Activated CD4-positive, alpha-beta T cell treated with anti-CD3 and anti-CD28 coated beads for 36 hours (primary cell): ENCODE measurements around the gene PRICKLE4. TPM values are rescaled to one million over a fixed set of nuclear protein-coding genes. Genes with fewer than 3 reads are reported as not detected.

Experiments
- ATAC-seq: fragments of 200-7000 bp; cut with Tn5 transposase; one replicate; pipeline ENCODE4 v1.10.0; 2021; ENCODE audit warnings: mild to moderate bottlenecking, moderate library complexity
- CTCF ChIA-PET: fragments of 350-600 bp; sonication (Branson Sonifier 250); formaldehyde crosslinking; loops from one replicate; lab custom pipeline; 2021; ENCODE audit warnings: antibody characterized with exemption; lab: Charles Lee
- POLR2A ChIA-PET: fragments of 350-600 bp; sonication (Branson Sonifier 250); formaldehyde crosslinking; loops from one replicate; lab custom pipeline; 2021; ENCODE audit warnings: antibody characterized with exemption, inconsistent platforms; lab: Charles Lee
- DNase-seq: peaks from one replicate; pipeline ENCODE4 v3.0.0-alpha.2; 2020
- H3K27ac Mint-ChIP-seq: one replicate; pipeline ENCODE4 v1.8.0; 2021; ENCODE audit warnings: mixed read lengths
- H3K27me3 Mint-ChIP-seq: one replicate; pipeline ENCODE4 v1.8.0; 2021; ENCODE audit warnings: mixed read lengths
- H3K36me3 Mint-ChIP-seq: one replicate; pipeline ENCODE4 v1.8.0; 2021; ENCODE audit warnings: low read depth, mixed read lengths
- H3K4me1 Mint-ChIP-seq: one replicate; pipeline ENCODE4 v1.8.0; 2021; ENCODE audit warnings: mixed read lengths
- H3K4me3 Mint-ChIP-seq: one replicate; pipeline ENCODE4 v1.8.0; 2021; ENCODE audit warnings: mild to moderate bottlenecking, moderate library complexity, mixed read lengths
- H3K9me3 Mint-ChIP-seq: one replicate; pipeline ENCODE4 v1.8.0; 2021; ENCODE audit warnings: low read depth, mixed read lengths
- intact Hi-C, 2 experiments: fragments of 100-400 bp; cut with DNase I in 1 of 2; cut with micrococcal nuclease in 1 of 2; formaldehyde crosslinking; loops; one replicate each; pipeline versions ENCODE4 v1.14.2 to v1.15.1; 2022 to 2024; cut with DNase I, micrococcal nuclease
- total RNA-seq, 2 experiments: library from RNA; stranded (reverse); gene quantifications; one replicate each; pipeline ENCODE4 v1.2.3, GENCODE V29; 2021

Gene PRICKLE4
- total RNA-seq, 2 experiments from 2014 or later: not detected

GRCh38 chr6:41736186-41736733 is 44.3 kb upstream of the PRICKLE4 start:
- Mint-ChIP-seq H3K27me3 (no peaks in the 10 kb centered on the region), H3K36me3 (no peaks in the 10 kb centered on the region), H3K4me1 (peaks cover 23% of the 10 kb centered on the region), H3K4me3 (no peak overlapping the region), H3K9me3 (no peaks in the 10 kb centered on the region), H3K27ac (no peak overlapping the region)
- CTCF ChIA-PET: interaction anchor here (1.0 kb wide), 1 partner anchor 51 kb away, joined by 3 read pairs; the partner anchor contains the start of gene TOMM6
- ATAC-seq: no peak
- POLR2A ChIA-PET: no interaction called here
- intact Hi-C loops: no loop called here
- no peak for DNase-seq

GRCh38 chr6:41736800-41737555 is 43.6 kb upstream of the PRICKLE4 start:
- intact Hi-C loops: no loop called here
- no peak overlapping the region for H3K27ac Mint-ChIP-seq
- peaks cover 20% of the 10 kb centered on the region for H3K4me1 Mint-ChIP-seq
- ATAC-seq (no peak), DNase-seq (no peak)
- no peaks in the 10 kb centered on the region for H3K9me3 Mint-ChIP-seq
- H3K36me3 Mint-ChIP-seq: no peaks in the 10 kb centered on the region
- no peak overlapping the region for H3K4me3 Mint-ChIP-seq
- CTCF ChIA-PET: no interaction called here
- POLR2A ChIA-PET: no interaction called here
- H3K27me3 Mint-ChIP-seq: no peaks in the 10 kb centered on the region

DNA sequence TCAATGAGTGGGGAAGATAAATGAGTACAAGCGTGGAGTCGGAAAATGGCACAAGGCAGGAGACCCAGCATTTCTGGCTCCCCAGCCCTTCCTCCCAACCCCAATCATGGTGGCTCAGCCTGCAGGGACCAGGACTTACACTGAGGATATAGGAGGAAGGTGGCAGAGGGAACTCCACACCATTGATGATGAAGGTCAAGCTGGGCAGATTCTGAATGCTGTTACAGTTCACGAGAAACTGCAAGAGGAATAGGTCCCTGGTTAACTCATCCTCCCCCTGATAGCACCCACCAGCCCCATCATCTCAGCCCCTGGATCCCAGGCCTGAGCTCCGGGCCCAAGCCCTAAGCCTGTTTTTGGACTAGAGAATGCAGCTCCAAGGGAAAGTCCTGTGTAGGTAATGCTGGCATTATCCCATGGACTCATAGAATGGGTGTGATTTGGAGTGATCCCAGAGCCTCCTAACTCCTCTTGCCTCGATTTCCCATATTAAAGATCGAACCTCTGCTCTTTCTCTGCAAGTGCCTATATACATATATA is 42.9 kb upstream of the PRICKLE4 start:
- H3K9me3 Mint-ChIP-seq: no peaks in the 10 kb centered on the region
- POLR2A ChIA-PET: interaction anchor here (0.6 kb wide), 1 partner anchor 9 kb away, joined by 4 read pairs; no protein-coding TSS in a partner anchor

GRCh38 chr6:41739041-41739440 is 41.5 kb upstream of the PRICKLE4 start:
- ChIA-PET CTCF (no interaction called here), POLR2A (no interaction called here)
- DNase-seq (no peak), ATAC-seq (no peak)
- peaks cover 4% of the 10 kb centered on the region for H3K4me1 Mint-ChIP-seq
- no peaks in the 10 kb centered on the region for H3K27me3 Mint-ChIP-seq
- no peaks in the 10 kb centered on the region for H3K36me3 Mint-ChIP-seq
- H3K4me3 Mint-ChIP-seq: no peak overlapping the region
- no peaks in the 10 kb centered on the region for H3K9me3 Mint-ChIP-seq
- H3K27ac Mint-ChIP-seq: no peak overlapping the region
- intact Hi-C loops: no loop called here

More for the DNA sequence above, 42.9 kb upstream of the PRICKLE4 start:
- no peak overlapping the region for H3K27ac Mint-ChIP-seq
- H3K27me3 Mint-ChIP-seq: no peaks in the 10 kb centered on the region
- no peaks in the 10 kb centered on the region for H3K36me3 Mint-ChIP-seq
- intact Hi-C loops: no loop called here
- no peak overlapping the region for H3K4me3 Mint-ChIP-seq
- H3K4me1 Mint-ChIP-seq: peaks cover 16% of the 10 kb centered on the region
- DNase-seq (no peak), ATAC-seq (no peak)
- CTCF ChIA-PET: no interaction called here

DNA sequence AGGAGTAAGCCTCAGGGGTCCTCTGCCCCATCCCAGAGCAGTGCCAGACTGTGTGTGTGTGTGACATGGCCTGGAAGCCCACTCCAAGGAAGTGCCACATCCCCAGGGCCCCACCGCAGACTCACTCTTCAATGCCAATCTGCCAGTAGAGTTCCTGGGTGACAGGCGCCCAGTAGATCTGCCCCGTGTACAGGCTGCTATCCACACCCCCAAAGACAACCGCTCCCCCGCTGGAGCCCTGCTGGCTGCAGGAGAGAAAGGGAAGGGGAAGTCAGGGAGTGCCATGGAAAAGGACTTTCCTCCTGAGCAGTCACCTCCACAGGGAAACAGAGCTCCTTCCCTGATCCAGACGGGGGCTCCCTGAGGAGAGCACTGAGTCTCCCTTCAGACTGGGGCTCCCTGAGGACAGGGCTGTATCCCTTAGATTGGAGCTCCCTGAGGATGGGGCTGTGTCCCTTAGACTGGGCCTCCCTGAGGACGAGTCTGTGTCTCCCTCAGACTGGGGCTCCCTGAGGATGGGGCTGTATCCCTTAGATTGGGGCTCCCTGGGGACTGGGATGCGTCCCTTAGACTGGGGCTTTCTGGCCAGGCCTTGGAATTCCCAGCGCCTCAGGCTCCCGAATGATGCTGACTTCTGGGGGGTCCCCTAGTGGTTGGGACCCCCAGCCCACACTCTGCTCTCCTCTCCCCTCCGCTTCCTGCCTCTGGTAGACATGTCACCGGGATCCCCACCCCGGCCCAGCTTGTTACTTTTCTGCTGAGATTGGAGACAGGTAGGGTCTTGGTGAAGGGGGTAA is 40.0 kb upstream of the PRICKLE4 start:
- peaks cover 4% of the 10 kb centered on the region for H3K4me1 Mint-ChIP-seq
- H3K36me3 Mint-ChIP-seq: no peaks in the 10 kb centered on the region
- POLR2A ChIA-PET: no interaction called here
- DNase-seq: no peak
- no peaks in the 10 kb centered on the region for H3K27me3 Mint-ChIP-seq
- intact Hi-C loops: no loop called here
- ATAC-seq: no peak
- CTCF ChIA-PET: interaction anchor here (0.5 to 0.7 kb wide), 2 partner anchors 10 to 138 kb away, joined by 3 to 4 read pairs; no protein-coding TSS in a partner anchor
- H3K27ac Mint-ChIP-seq: no peak overlapping the region
- no peaks in the 10 kb centered on the region for H3K9me3 Mint-ChIP-seq
- H3K4me3 Mint-ChIP-seq: no peak overlapping the region

GRCh38 chr6:41741625-41742490 is 38.7 kb upstream of the PRICKLE4 start:
- DNase-seq: no peak
- no peak for ATAC-seq
- Mint-ChIP-seq H3K4me3 (no peak overlapping the region), H3K4me1 (no peaks in the 10 kb centered on the region), H3K9me3 (no peaks in the 10 kb centered on the region), H3K36me3 (no peaks in the 10 kb centered on the region), H3K27me3 (no peaks in the 10 kb centered on the region), H3K27ac (no peak overlapping the region)
- intact Hi-C loops: no loop called here
- ChIA-PET POLR2A (no interaction called here), CTCF (interaction anchor here (0.7 kb wide), 1 partner anchor 140 kb away, joined by 4 read pairs; no protein-coding TSS in a partner anchor)

DNA sequence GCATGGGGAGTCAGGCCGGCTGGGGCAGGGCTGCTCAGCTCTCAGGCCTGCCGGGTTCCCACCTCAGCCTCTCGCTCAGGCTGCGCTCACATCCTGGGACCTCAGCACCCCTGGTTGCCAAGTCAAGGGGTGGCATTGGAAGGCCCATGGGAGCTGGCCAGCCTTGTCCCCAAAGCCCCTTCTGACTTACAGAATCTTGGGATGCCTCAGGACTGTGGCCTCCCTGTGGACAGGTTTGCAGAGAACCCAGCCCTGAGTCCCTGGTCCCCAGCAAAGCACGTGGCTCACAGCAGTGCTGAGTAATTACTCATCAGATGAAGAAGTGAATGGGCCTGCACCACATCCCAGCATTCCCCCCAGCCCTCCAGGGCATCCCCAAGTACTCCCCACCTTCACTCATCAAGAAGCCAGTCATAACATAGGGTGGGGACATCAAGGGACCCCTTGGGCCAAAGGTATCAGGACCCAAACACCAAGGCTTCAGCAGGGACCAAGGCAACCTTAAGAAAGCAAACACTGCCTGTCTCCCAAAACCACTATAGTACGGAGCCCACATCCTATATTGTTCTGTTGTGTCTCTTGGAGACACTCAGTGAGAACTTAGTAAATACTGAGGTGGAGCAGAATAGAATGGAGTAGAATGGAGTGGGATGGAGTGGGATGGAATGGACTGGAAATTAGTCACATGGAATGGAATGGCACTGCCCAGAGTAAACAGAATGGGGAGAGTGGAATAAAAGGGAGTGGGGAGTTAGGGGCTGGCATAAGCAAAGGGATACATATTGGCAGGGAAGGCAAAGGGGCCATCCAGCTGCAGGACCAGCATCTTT is 37.0 kb upstream of the PRICKLE4 start:
- intact Hi-C loops: no loop called here
- Mint-ChIP-seq H3K27me3 (no peaks in the 10 kb centered on the region), H3K27ac (no peak overlapping the region), H3K4me1 (no peaks in the 10 kb centered on the region), H3K9me3 (no peaks in the 10 kb centered on the region), H3K36me3 (no peaks in the 10 kb centered on the region), H3K4me3 (no peak overlapping the region)
- POLR2A ChIA-PET: no interaction called here
- no peak for ATAC-seq
- no peak for DNase-seq
- CTCF ChIA-PET: no interaction called here

GRCh38 chr6:41744236-41744787 is 36.3 kb upstream of the PRICKLE4 start:
- Mint-ChIP-seq H3K4me1 (no peaks in the 10 kb centered on the region), H3K4me3 (no peak overlapping the region), H3K9me3 (no peaks in the 10 kb centered on the region), H3K27me3 (no peaks in the 10 kb centered on the region), H3K27ac (no peak overlapping the region), H3K36me3 (no peaks in the 10 kb centered on the region)
- ChIA-PET POLR2A (no interaction called here), CTCF (interaction anchor here (0.7 kb wide), 1 partner anchor 148 kb away, joined by 5 read pairs; no protein-coding TSS in a partner anchor)
- DNase-seq (no peak), ATAC-seq (no peak)
- intact Hi-C loops: no loop called here

DNA sequence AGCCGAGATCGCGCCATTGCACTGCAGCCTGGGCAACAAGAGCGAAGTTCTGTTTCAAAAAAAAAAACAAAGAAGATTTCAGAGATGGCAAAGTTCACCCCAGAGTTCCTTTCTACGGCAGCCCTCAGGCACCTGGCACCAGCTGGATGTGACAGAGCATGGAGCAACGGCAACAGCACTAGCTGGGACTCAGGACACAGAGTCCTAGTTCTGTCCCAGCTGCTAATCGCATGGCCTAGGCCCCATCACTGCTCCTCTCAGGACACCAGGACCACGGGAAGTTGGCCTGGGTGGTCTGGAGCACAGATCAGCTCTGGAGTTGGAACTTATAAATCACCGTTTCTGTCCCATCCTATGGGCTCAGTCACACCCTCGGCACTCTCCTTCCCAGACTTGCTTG is 34.5 kb upstream of the PRICKLE4 start:
- H3K27ac Mint-ChIP-seq: no peak overlapping the region
- no peak for ATAC-seq
- POLR2A ChIA-PET: no interaction called here
- CTCF ChIA-PET: no interaction called here
- intact Hi-C loops: no loop called here
- H3K9me3 Mint-ChIP-seq: no peaks in the 10 kb centered on the region
- no peak overlapping the region for H3K4me3 Mint-ChIP-seq
- DNase-seq: no peak
- H3K27me3 Mint-ChIP-seq: no peaks in the 10 kb centered on the region
- no peaks in the 10 kb centered on the region for H3K4me1 Mint-ChIP-seq
- no peaks in the 10 kb centered on the region for H3K36me3 Mint-ChIP-seq
